AG09309 (cell line): ENCODE data around the gene ANKAR.
"Not testable (repeated sequence)": the region's sequence is repeated elsewhere in the genome, so short reads cannot be mapped to it uniquely, and the experiment has no call there.

Experiments
- DNase-seq: peaks from one replicate; pipeline ENCODE4 v3.0.0-alpha.2; 2010; ENCODE audit warnings: low read depth
- H3K4me3 ChIP-seq: 2 replicates; pipeline ENCODE4 v1.5.1; 2011; ENCODE audit warnings: mild to moderate bottlenecking, low read depth, low read length, moderate library complexity; ENCODE audit not compliant: control insufficient read depth
- CTCF ChIP-seq: IDR thresholded peaks from 2 replicates; pipeline ENCODE4 v1.5.1; 2011; ENCODE audit warnings: mild to moderate bottlenecking, low read depth, low read length, inconsistent platforms; ENCODE audit not compliant: insufficient read depth, control insufficient read depth; ENCODE audit errors: missing control alignments

Gene ANKAR

DNA sequence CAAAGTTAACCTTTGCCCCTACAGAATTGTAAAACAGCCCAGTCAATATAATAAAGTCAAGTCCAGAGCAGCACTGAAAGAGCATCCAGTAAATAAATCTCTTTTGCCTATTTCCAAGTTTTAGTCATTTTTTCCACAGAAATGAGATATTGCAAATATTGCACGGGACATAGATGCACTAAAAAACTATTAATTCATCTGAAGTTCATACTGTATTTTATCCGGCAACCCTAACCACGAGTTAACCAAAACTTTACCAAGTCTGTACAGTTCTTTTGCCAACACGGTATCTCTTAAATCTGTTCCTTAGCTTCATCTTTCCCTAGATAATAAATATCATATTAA, 13.7 kb upstream of the ANKAR start:
- no peak overlapping the region for H3K4me3 ChIP-seq
- DNase-seq = no peak
- no peak for TF ChIP-seq CTCF

DNA sequence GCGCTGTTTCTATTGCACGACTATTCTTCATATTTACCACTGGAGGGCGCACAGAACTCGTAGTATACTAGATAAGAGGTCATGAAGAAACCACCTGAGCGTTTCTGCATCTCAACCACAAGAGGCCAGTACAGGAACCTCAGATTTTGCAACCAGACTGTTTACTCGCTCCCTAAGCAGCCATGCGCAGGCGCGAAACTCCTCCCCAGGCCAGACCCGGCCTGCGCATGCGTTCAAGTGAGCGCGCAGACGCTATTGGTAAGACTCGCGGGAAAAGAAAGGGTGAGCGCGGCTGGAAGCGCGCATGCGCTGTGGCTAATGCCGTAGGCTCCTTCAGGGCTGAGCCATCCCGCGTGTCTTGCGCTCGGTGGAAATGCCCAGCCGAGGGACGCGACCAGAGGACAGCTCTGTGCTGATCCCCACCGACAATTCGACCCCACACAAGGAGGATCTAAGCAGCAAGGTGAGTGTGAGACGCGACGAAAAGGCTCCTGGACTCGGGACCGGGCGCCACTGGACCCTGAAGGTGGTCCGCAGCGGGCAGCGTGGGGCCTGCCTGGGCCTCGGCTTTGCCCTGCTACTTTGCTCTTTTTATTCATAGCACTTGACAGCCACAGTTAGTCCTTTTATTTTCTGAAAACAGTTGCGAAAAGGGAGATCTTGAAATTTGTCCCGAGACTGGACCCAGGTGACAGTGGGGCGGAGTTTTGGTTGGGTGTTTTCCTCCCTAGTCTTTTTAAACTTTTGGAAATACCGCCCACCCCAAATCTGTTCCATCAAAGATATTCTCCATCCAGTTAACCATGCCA, 13.1 kb upstream of the ANKAR start, which contains the start of gene ASNSD1:
ASNSD1 (plus strand) TSS at position 312 of the 809 bp plus-strand sequence. CDS start 4,674 bp downstream, outside the sequence.
- H3K4me3 ChIP-seq = peak within 1 kb of the TSS; percentile 80
- peak; percentile 99 for DNase-seq
- peak; percentile 90 for TF ChIP-seq CTCF

DNA sequence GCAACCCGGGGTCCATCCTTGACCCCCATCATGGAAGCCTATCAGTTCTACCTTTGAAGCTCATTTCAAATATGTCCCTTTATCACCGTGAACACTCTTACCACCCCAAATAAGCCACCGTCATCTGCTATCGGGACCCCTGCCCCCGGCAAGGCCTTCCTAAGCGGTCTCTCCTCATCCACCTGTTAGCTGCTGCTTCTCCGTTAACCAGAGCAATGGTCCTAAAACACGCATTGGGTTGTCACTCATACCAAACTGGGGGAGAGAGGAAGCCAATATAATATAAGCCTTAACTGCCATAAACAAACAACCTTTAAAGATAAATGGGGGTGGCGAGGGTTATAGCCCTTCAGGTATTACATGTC, 12.5 kb upstream of the ANKAR start:
- peak overlapping the region; percentile 80 for H3K4me3 ChIP-seq
- no peak for DNase-seq
- no peak for TF ChIP-seq CTCF

DNA sequence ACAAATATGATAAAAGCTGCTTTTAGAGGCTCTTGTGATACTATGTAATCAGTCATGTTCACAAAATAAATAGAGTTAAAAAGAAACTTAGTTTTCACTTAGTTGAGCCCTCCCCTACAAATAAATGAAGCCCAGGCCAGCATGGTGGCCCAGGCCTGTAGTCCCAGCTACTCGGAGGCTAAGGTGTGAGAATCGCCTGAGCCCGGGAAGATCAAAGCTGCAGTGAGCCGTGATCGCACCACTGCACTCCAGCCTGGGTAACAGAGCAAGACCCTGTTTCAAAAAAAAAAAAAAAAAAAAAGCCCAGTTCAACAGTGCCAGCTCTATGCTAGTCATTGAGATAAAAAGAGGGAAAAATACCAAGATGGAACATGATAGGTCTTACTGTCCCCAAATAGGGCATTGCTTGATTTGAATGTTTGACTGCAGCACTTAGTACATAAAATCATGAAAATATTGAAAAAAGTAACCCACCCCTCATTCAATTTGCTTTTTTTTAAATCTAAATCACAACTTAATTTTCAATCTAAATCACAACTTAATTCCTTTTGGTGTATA, 11.7 kb upstream of the ANKAR start:
- TF ChIP-seq CTCF = no peak
- no peak overlapping the region for H3K4me3 ChIP-seq
- no peak for DNase-seq

DNA sequence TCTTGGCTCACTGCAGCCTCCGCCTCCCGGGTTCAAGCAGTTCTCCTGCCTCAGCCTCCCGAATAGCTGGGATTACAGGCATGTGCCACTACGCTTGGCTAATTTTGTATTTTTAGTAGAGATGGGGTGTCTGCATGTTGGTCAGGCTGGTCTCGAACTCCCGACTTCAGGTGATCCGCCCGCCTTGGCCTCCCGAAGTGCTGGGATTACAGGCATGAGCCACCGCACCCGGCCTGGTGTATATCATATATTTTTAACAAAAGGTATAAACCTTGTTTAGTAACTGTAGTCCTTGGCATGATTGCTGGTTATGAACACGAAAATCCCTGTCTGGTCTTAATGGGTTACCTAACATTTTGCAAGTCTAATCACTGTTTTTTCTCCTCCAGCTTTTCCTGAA, 11.2 kb upstream of the ANKAR start:
- DNase-seq, H3K4me3 ChIP-seq: not testable (repeated sequence)

DNA sequence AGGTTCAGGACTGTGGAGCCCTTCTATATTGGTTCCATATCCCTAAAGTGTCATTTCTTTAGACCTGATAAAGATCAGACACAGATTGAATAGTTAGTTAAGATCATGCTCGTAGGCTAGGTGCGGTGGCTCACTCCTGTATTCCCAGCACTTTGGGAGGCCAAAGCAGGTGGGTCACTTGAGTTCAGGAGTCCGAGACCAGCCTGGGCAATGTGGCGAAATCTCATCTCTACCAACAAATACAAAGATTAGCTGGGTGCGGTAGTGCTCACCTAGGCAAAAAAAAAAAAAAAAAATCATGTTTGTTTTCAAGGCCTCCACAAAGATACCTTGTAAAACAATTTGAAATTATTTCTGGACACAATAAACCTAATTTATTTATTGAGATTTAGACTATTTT, 4.6 kb upstream of the ANKAR start:
- no peak overlapping the region for H3K4me3 ChIP-seq
- no peak for DNase-seq
- no peak for TF ChIP-seq CTCF

GRCh38 chr2:189673661-189674373, 653 bp upstream of the ANKAR start:
- no peak for TF ChIP-seq CTCF
- no peak for DNase-seq

More at GRCh38 chr2:189673661-189674373, 653 bp upstream of the ANKAR start:
- peak overlapping the region; percentile 33 for H3K4me3 ChIP-seq
